ENCODE measurements around the gene MAP2K5.

MAP2K5 gene

DNA sequence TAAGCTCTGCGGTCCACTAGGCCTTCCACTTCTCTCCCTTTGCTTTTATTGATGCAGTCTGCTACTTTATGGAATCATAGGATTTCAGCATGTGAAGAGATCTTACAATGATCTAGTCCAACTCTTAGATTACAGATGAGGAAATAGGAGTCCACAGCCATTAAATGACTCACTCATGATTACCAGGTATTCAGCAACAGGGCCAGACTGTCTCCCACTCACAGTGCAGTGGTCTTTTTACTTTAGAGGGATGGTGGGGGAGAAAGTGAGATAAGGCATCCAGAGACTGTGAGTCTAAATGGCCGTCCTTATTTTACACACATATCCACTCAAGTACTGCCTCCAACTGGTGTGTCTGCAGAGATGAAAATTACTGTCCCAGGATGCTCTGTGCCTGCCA, 194.3 kb downstream of the MAP2K5 start (continued):
- TF ChIP-seq, protein P1, sequence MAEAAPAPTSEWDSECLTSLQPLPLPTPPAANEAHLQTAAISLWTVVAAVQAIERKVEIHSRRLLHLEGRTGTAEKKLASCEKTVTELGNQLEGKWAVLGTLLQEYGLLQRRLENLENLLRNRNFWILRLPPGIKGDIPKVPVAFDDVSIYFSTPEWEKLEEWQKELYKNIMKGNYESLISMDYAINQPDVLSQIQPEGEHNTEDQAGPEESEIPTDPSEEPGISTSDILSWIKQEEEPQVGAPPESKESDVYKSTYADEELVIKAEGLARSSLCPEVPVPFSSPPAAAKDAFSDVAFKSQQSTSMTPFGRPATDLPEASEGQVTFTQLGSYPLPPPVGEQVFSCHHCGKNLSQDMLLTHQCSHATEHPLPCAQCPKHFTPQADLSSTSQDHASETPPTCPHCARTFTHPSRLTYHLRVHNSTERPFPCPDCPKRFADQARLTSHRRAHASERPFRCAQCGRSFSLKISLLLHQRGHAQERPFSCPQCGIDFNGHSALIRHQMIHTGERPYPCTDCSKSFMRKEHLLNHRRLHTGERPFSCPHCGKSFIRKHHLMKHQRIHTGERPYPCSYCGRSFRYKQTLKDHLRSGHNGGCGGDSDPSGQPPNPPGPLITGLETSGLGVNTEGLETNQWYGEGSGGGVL (tag by site-specific recombination; IDR thresholded peaks at IDR 0.05) = peak; percentile 40; the same call in 1 of the 2 replicates
- no peak for TF ChIP-seq ZNF114 (tag by site-specific recombination; IDR thresholded peaks at IDR 0.05)
- no peak for TF ChIP-seq KLF16 (tag by site-specific recombination; IDR thresholded peaks at IDR 0.05)
- TF ChIP-seq KLF10 (tag by site-specific recombination; IDR thresholded peaks at IDR 0.05) = no peak
- TF ChIP-seq ZNF274 (IDR thresholded peaks at IDR 0.05; ENCODE audit: low read length) = no peak
- no peak for TF ChIP-seq ZNF274 (tag by site-specific recombination; IDR thresholded peaks at IDR 0.05; ENCODE audit: borderline replicate concordance)

DNA sequence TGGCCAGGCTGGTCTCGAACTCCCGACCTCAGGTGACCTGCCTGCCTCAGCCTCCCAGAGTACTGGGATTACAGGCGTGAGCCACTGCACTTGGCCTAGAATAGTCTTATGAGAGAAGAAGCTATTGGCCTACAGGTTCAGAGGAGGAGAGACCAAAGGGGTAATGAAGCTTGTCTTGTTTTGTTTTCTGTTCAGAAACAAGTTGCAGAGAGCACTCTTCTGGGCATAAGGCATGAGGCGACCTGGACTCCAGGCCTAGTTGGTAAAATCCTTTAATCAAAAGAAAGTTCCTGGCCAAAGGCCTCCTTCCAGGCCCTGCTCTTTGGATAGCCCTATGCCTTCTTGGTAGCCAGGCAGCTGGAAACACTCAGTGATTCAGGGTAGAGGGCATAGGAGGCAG, 195.6 kb downstream of the MAP2K5 start:
- Histone ChIP-seq H3K36me3 (ENCODE audit: control insufficient read depth in 2 of 2, insufficient read depth in 1 of 2, low read length in 2 of 2) (no peaks in the 10 kb centered on the region; a peak in 1 of 3 replicates), H3K9me3 (ENCODE audit: control insufficient read depth, insufficient read depth, low read depth, low read length) (no peaks in the 10 kb centered on the region), H3K4me3 (ENCODE audit: low read depth, low read length) (no peak overlapping the region), H3K27ac (ENCODE audit: extremely low read depth, low read depth, low read length) (no peak overlapping the region), H3K4me1 (ENCODE audit: control insufficient read depth, insufficient read depth, low read length) (peaks cover 16% of the 10 kb centered on the region; the same call in 1 of the 2 replicates)
- ChIA-PET POLR2A (no interaction called here), CTCF (interaction anchor here (0.6 to 1.4 kb wide), 4 partner anchors 10 to 219 kb away, joined by 3 to 4 read pairs (median 3); no protein-coding TSS in a partner anchor)
- TF ChIP-seq, protein P2, sequence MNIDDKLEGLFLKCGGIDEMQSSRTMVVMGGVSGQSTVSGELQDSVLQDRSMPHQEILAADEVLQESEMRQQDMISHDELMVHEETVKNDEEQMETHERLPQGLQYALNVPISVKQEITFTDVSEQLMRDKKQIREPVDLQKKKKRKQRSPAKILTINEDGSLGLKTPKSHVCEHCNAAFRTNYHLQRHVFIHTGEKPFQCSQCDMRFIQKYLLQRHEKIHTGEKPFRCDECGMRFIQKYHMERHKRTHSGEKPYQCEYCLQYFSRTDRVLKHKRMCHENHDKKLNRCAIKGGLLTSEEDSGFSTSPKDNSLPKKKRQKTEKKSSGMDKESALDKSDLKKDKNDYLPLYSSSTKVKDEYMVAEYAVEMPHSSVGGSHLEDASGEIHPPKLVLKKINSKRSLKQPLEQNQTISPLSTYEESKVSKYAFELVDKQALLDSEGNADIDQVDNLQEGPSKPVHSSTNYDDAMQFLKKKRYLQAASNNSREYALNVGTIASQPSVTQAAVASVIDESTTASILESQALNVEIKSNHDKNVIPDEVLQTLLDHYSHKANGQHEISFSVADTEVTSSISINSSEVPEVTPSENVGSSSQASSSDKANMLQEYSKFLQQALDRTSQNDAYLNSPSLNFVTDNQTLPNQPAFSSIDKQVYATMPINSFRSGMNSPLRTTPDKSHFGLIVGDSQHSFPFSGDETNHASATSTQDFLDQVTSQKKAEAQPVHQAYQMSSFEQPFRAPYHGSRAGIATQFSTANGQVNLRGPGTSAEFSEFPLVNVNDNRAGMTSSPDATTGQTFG (tag by site-specific recombination; IDR thresholded peaks at IDR 0.05; ENCODE audit: borderline replicate concordance) = no peak
- TF ChIP-seq ZNF768 (tag by site-specific recombination; IDR thresholded peaks at IDR 0.05) = no peak

DNA sequence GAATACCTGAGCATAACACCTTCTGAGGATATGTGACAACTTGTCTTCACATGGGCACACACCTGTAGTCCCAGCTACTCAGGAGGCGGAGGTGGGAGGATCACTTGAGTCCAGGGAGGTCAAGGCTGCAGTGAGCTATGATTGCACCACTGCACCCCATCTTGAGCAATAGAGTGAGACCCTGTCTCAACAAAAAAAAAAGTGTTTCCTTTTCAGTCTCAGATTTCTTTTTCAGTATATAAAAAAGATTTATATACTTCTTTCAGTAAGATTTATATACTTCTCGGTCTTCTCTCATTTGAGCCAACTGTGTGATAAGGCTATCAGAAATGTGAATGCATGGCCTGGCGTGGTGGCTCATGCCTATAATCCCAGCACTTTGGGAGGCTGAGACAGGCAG, 197.9 kb downstream of the MAP2K5 start:
- H3K4me1 ChIP-seq (ENCODE audit: control insufficient read depth, insufficient read depth, low read length) = peaks cover 26% of the 10 kb centered on the region
- H3K4me3 ChIP-seq (ENCODE audit: low read depth, low read length) = no peak overlapping the region
- no peaks in the 10 kb centered on the region for H3K9me3 ChIP-seq (ENCODE audit: control insufficient read depth, insufficient read depth, low read depth, low read length)
- POLR2A ChIA-PET = no interaction called here
- CTCF ChIA-PET = no interaction called here
- no peaks in the 10 kb centered on the region; a peak in 1 of 3 replicates for H3K36me3 ChIP-seq (ENCODE audit: control insufficient read depth in 2 of 2, insufficient read depth in 1 of 2, low read length in 2 of 2)
- H3K27ac ChIP-seq (ENCODE audit: extremely low read depth, low read depth, low read length) = no peak overlapping the region
- TF ChIP-seq, protein P3, sequence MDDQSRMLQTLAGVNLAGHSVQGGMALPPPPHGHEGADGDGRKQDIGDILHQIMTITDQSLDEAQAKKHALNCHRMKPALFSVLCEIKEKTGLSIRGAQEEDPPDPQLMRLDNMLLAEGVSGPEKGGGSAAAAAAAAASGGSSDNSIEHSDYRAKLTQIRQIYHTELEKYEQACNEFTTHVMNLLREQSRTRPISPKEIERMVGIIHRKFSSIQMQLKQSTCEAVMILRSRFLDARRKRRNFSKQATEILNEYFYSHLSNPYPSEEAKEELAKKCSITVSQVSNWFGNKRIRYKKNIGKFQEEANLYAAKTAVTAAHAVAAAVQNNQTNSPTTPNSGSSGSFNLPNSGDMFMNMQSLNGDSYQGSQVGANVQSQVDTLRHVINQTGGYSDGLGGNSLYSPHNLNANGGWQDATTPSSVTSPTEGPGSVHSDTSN (CRISPR knock-in tag; IDR thresholded peaks at IDR 0.05) = no peak
- TF ChIP-seq, protein P4, sequence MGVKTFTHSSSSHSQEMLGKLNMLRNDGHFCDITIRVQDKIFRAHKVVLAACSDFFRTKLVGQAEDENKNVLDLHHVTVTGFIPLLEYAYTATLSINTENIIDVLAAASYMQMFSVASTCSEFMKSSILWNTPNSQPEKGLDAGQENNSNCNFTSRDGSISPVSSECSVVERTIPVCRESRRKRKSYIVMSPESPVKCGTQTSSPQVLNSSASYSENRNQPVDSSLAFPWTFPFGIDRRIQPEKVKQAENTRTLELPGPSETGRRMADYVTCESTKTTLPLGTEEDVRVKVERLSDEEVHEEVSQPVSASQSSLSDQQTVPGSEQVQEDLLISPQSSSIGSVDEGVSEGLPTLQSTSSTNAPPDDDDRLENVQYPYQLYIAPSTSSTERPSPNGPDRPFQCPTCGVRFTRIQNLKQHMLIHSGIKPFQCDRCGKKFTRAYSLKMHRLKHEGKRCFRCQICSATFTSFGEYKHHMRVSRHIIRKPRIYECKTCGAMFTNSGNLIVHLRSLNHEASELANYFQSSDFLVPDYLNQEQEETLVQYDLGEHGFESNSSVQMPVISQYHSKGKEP (tag by site-specific recombination; IDR thresholded peaks at IDR 0.05) = no peak
- TF ChIP-seq ZNF426 (tag by site-specific recombination; IDR thresholded peaks at IDR 0.05) (no peak), ZNF626 (tag by site-specific recombination; IDR thresholded peaks at IDR 0.05) (no peak), ZNF433 (tag by site-specific recombination; IDR thresholded peaks at IDR 0.05; ENCODE audit: low read depth) (no peak), PRDM1 (tag by site-specific recombination; IDR thresholded peaks at IDR 0.05) (no peak)
